ENCODE results near the gene BAZ2A.

GRCh38 chr12:56602239-56602638, 27.9 kb downstream of the BAZ2A start:
- TF ChIP-seq CTCF (IDR thresholded peaks at IDR 0.05), result no peak
- TF ChIP-seq POLR2AphosphoS5 (IDR thresholded peaks at IDR 0.05), result no peak

All from sigmoid colon (tissue), 4 donors.